Lower leg skin (tissue), 4 donors: ENCODE measurements around the gene CES3. TPM values are rescaled to one million over a fixed set of nuclear protein-coding genes. Genes with fewer than 3 reads are reported as not detected.
A peak's percentile ranks its signal among the peaks of the same experiment; 100 is the strongest.

Experiments
- DNase-seq, 2 donors: peaks; one replicate each; pipeline ENCODE4 v3.0.0-alpha.2; 2019; ENCODE audit warnings: low spot score in 2 of 2
- H3K4me3 ChIP-seq: fragments of 200-600 bp; sonication (generic); 2 replicates; pipeline ENCODE4 v1.5.1; 2017; ENCODE audit warnings: mild to moderate bottlenecking, low read depth; ENCODE audit not compliant: poor library complexity, severe bottlenecking
- CTCF ChIP-seq, 3 donors: fragments of 450-650 bp; IDR thresholded peaks; one replicate each; pipeline ENCODE4 v1.5.1; 2016; ENCODE audit warnings: antibody characterized with exemption in 3 of 3, mild to moderate bottlenecking in 3 of 3, moderate library complexity in 2 of 3
- POLR2A ChIP-seq, 2 donors: fragments of 450-650 bp; IDR thresholded peaks; one replicate each; pipeline ENCODE4 v1.6.1; 2016 to 2017; ENCODE audit warnings: antibody characterized with exemption in 2 of 2, mild to moderate bottlenecking in 1 of 2, moderate library complexity in 1 of 2
- WGBS, 2 donors: methylation state at CpG; one replicate each; pipeline ENCODE4 v1.1.5; 2018; 5-methylcytosine and 5-hydroxymethylcytosine counted together
- intact Hi-C: fragments of 100-400 bp; cut with DNase I; formaldehyde crosslinking; loops from one replicate; pipeline ENCODE4 v1.15.0; 2023; ENCODE audit warnings: low total_unique reads
- total RNA-seq, 4 donors: library from RNA; depleted of rRNA; stranded (reverse); fragments of >200 nt; gene quantifications; one replicate each; pipeline ENCODE4 v1.1.0, GENCODE V29; 2016

The CES3 gene
- total RNA-seq, 4 donors from 2014 or later = 0.59 to 1.3 (median 1.2) TPM

DNA sequence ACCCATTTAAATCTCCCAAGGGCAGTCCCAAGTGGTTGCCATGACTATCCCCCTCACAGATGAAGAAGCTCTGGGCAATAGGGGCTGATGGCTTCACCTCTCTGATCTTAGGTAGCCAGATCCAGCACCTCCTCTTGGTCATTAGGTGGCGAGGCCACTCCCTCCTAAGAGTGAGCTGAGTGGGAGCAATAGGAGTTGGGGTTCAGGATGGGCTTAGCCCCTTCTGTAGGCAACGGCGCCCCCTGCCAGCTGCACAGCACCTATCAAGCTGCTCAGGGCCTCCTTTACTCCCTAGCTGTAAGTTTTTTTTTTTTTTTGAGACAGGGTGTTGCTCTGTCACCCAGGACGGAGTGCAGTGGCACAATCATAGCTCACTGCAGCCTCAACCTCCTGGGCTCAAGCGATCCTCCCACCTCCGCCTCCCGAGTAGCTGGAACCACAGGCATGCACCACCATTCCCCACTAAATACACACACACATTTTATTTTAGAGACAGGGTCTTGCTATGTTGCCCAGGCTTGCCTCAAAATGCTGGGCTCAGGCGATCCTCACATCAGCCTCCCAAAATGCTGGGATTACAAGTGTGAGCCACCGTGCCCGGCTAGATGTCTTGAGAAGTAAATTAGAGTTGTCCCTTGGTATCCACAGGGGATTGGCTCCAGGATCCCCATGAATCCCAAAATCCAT, 32.2 kb upstream of the CES3 start:
- TF ChIP-seq POLR2A (IDR thresholded peaks at IDR 0.05) (no peak), CTCF (IDR thresholded peaks at IDR 0.05) (no peak)
- H3K4me3 ChIP-seq = no peak overlapping the region
- DNase-seq = no peak
- whole genome bisulfite sequencing, 2 donors = 78 to 84% methylated on average over 9 to 10 of the region's 10 CpGs
- intact Hi-C loops = no loop called here

GRCh38 chr16:66930189-66930588, 30.9 kb upstream of the CES3 start:
- no peak for TF ChIP-seq POLR2A (IDR thresholded peaks at IDR 0.05)
- TF ChIP-seq CTCF (IDR thresholded peaks at IDR 0.05) = no peak
- 60 to 67% methylated on average over 4 of the region's 4 CpGs for WGBS, 2 donors
- H3K4me3 ChIP-seq = no peak overlapping the region
- intact Hi-C loops = no loop called here
- DNase-seq = no peak

DNA sequence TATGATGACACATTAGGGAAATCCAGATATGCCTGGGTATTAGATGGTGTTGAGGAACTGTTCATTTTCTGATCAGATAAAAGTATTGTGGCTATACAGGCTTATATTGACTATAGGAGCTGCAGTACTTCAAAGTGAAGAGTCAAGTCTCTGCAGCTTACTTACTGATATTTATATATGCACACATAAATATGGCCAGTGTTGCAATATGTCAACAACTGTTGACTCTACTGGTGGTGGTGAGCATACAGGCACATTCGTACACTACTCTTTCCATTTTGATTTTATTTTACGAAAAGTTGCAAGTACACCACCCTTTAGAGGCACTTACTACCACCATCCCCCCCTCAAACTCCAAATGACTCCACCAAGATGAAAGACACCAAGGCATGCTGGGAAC, 29.4 kb upstream of the CES3 start:
- TF ChIP-seq POLR2A (IDR thresholded peaks at IDR 0.05) = no peak
- no peak for TF ChIP-seq CTCF (IDR thresholded peaks at IDR 0.05)
- WGBS, 2 donors = 91 to 96% methylated on average over 2 of the region's 2 CpGs
- no peak overlapping the region for H3K4me3 ChIP-seq
- no peak for DNase-seq
- intact Hi-C loops = no loop called here

- 86 to 90% methylated on average over 4 of the region's 4 CpGs for WGBS, 2 donors
- intact Hi-C loops = no loop called here
- DNase-seq = no peak
- no peak overlapping the region for H3K4me3 ChIP-seq
- no peak for TF ChIP-seq CTCF (IDR thresholded peaks at IDR 0.05)
- no peak for TF ChIP-seq POLR2A (IDR thresholded peaks at IDR 0.05)
Measured at GRCh38 chr16:66932076-66932475, 29.0 kb upstream of the CES3 start.

DNA sequence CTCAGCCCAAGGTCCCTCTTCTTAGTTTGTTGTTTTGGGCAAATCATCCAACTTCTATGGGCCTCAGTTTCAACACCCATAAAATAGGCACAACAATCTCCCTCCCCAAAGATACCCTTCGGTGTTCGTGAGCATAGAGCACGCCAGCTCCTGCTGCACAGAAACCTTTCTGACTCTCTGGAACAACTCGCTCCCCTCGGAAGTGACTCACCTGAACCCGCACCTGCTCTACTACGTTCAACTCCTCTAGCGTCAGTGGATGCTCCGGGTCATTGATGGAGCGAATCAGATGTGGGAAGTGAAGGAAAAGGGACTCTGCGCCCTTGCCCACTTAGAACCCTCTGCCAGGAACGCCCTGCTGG, 27.3 kb upstream of the CES3 start:
- no peak for DNase-seq
- intact Hi-C loops = no loop called here
- peak overlapping the region; percentile 85 for H3K4me3 ChIP-seq
- TF ChIP-seq POLR2A (IDR thresholded peaks at IDR 0.05) (no peak), CTCF (IDR thresholded peaks at IDR 0.05) (no peak)
- 1 to 2% methylated on average over 12 of the region's 12 CpGs for WGBS, 2 donors
